ENCODE data around the gene CR1.
"Not testable (repeated sequence)": the region's sequence is repeated elsewhere in the genome, so short reads cannot be mapped to it uniquely, and the experiment has no call there.

CR1 gene

DNA sequence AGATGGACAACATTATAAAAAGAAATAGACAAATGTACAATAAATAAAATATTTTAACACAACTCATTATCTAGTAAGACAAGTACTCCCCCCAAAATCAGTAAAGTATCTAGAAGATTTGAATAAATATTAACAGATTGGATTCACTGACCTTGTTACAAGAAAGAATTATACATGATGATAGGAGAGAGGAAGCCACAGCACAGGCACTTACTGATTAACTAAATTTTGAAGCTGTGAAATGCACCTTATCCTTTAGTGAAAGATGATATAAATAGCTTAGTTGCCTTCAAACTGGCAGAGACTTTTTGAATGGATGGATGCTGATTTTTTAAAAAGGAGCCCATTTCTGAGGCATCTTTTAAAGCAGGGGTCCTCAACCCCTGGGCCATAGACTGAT lies 8.5 kb downstream of the CR1 start:
- no peak for DNase-seq

DNA sequence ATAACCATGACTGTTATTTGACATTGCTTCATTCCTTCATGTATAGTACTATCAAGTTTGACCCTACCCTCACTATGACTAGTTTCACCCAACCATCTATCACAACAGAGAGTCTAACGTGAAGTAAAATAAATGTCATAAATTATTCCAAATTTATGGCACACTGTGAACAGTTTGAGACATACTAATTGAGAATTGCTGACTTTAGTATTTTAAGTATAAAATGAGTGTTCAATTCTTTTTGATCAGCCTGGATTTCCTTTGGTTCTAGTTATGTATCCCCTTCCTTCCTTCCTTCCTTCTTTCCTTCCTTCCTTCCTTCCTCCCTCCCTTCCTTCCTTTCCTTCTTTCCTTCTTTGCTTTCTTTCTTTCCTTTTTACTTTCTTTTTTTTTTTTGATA lies 14.5 kb downstream of the CR1 start:
- no peak for DNase-seq

DNA sequence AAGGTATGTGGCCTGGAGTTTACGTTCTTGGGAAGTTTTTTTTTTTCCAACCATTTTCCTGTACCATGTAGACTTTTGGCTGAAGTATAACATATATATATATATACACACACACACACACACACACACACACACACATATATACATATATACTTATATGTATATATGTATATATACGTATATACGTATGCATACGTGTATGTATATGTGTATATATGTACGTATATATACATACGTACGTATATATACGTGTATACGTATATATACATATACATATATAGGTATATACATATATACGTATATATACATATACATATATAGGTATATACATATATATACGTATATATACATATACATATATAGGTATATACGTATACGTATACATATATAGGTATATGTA lies 18.9 kb downstream of the CR1 start:
- DNase-seq: no peak

DNA sequence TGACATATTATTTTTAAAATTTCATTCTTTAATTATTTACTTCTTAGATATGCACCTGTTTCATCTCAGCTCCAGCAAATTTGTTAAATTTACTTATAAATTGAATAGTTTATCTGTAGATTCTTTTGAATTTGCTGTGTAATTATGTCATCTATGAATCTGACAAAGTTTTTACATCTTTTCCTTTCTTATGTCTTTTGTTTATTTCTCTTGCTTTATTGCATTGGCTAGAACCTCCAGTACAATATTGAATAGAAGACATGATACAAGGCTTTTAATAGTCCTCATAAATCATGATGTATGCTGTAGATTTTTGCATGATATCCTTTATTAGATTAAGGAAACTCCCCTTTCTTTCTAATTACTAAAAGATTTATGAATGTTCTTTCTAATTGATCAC lies 20.8 kb downstream of the CR1 start:
- DNase-seq: no peak

DNA sequence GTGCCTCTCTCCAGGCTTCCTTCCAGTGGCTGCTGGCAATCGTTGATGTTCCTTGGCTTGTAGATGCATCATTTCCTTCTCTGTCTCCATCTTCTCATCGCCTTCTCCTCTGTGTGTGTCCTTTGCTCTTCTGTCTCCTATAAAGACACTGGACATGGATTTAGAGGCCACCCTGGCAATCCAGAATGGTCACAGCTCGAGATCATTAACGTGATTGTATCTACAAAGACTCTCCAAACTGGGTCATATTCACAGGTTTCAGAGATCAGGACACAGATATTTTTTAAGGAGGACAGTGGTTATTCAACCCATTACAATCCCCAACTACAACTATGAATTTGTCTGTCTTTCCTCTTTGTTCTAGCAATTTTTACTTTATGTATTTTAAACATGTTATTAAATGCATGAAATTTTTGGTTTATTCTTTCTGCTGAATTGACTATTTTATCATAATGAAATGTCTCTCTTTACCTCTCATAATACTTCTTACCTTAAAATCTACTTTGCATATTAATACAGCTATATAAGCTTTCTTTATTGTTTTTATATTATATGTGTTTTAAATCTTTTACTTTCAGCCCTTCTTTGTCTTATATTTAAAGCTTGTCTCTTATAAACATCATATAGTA lies 22.8 kb downstream of the CR1 start:
- no peak for DNase-seq

DNA sequence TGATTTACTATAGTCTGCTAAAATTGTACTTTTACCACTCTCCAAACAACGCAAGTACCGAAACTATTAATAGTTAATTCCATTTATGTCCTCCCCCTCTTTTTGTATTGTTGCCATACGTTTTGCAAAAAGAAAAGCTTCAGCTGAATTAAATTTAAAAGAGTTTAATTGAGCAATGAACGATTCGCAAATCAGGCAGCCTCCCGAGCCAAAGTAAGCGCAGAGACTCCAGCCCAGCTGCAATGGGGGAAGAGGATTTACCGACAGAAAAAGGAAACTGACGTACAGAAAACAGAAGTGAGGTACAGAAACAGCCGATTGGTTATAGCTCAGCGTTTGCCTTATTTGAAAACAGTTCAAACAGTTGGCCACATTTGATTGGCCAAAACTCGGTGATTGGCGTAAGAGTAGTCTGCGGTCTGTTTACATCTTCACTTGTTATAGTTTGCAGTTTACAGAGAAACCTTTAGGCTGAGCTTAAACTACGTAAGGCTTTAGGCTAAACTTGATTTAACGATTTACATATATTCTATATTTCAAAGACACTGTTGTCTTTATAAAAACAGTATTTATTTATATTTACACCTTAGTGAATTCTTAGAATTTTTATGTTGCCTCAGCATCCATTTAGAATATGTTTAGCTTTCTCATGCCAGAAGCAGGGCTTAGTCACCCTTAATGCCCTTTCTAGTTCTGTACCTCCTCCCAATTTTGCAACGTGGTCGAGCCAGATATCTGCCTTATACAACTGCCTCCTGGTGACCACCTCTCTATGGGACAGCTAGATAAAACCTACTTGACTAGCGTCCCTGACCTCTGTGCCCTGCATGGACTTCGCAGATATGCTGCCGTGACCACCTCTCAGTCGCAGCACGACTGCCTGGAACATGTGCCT lies 23.8 kb downstream of the CR1 start:
- DNase-seq: no peak

DNA sequence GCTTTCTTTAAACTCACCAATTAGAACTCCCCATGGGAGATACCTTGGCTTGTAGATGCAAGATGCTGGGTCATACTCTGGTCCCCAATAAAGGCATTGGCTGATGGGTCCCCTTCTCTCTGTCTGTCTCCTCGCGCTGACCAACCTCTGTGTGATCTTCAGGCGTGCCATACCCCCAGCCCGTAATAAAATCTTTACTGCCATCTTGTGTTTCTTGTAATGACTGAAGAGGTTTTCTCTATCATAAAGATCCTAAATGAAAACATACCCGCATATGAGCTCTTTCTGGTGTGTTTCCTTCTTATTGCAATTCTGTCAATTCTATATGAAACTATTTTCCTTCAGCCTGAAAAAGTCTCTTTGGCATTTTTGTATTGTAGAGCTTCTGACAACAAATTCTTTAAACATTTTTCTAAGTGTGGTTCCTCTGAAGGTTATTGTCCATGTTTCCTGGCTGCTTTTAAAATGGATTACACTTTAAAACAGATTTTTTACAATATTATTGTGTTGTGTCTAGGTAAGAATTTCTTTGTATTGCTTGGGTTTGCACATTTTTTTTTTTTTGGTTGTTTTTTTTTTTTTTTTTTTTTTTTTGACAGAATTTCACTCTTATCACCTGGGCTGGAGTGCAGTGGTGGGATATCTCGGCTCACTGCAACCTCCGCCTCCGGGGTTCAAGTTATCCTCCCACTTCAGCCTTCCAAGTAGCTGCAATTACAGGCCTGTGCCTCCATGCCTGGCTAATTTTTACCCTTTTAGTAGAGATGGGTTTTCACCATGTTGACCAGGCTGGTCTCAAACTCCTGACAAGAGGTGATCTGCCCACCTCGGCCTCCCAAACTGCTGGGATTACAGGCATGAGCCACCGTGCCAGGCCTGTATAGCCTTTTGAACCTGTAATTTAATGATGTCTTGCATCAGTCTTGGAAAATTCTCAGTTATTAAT lies 24.7 kb downstream of the CR1 start:
- DNase-seq: not testable (repeated sequence)

DNA sequence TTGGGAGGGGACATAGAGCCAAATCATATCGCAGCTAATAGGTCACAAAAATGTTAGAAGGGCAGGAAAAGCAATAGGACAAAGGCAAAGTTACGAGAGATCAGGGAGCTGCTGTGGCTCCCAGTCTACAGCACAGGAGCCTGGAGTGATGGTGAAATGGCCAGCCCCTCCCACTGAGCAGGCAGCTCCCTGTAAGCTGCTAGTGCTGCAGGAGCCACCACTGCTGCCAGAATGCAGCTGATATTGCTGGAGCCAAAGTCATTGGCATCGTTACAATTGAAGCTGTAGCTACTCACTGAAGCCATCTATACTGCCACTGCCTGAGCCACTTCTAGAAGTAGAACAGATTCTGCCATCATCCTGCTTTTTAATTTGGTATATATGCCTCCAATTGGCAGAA lies 29.3 kb downstream of the CR1 start:
- not testable (repeated sequence) for DNase-seq

DNA sequence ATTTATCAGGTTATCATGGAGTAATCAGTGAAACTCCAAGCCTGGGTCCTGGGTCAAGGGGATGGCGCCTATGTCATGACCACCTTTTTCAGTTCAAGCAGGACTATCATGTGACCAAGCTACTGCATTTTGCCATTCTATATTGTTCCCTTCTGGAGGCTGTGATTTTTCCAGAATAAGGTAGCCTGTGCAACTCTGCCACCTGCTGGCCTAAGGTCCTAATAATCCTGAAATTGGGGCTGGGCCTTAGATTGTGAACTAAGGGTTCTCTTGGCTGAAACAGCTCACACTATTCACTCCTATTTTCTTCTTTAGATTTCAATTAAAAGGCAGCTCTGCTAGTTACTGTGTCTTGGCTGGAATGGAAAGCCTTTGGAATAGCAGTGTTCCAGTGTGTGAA lies 32.4 kb downstream of the CR1 start:
- not testable (repeated sequence) for DNase-seq

DNA sequence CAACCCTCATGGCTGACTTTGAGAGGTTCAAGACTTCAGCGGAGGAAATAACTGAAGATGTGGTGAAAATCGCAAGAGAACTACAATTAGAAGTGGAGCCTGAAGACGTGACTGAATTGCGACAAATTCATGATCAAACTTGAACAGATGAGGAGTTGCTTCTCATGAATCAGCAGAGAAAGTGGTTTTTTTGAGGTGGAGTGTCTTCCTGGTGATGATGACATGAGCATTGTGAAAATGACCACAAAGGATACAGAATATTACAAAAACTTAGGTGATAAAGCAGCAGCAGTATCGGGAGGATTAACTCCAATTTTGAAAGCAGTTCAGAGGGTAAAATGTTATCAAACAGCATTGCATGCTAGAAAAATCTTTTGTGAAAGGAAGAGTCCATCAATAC lies 40.3 kb downstream of the CR1 start:
- not testable (repeated sequence) for DNase-seq

DNA sequence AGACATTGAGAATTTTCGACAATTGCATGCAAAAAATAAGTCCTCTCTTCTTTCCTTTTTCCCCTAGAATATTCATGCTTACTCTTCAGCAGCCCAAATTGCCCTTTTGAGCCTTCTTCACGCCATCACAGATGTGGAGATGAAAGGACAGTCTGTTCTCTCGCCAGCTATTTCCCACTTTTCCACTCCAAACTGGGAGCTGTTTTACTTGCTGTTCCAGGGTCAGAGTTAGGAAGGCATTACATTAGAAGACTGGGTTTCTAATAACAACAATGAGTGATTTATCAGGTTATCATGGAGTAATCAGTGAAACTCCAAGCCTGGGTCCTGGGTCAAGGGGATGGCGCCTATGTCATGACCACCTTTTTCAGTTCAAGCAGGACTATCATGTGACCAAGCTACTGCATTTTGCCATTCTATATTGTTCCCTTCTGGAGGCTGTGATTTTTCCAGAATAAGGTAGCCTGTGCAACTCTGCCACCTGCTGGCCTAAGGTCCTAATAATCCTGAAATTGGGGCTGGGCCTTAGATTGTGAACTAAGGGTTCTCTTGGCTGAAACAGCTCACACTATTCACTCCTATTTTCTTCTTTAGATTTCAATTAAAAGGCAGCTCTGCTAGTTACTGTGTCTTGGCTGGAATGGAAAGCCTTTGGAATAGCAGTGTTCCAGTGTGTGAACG lies 50.9 kb downstream of the CR1 start:
- DNase-seq: not testable (repeated sequence)

DNA sequence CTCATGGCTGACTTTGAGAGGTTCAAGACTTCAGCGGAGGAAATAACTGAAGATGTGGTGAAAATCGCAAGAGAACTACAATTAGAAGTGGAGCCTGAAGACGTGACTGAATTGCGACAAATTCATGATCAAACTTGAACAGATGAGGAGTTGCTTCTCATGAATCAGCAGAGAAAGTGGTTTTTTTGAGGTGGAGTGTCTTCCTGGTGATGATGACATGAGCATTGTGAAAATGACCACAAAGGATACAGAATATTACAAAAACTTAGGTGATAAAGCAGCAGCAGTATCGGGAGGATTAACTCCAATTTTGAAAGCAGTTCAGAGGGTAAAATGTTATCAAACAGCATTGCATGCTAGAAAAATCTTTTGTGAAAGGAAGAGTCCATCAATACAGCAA lies 58.9 kb downstream of the CR1 start:
- not testable (repeated sequence) for DNase-seq

DNA sequence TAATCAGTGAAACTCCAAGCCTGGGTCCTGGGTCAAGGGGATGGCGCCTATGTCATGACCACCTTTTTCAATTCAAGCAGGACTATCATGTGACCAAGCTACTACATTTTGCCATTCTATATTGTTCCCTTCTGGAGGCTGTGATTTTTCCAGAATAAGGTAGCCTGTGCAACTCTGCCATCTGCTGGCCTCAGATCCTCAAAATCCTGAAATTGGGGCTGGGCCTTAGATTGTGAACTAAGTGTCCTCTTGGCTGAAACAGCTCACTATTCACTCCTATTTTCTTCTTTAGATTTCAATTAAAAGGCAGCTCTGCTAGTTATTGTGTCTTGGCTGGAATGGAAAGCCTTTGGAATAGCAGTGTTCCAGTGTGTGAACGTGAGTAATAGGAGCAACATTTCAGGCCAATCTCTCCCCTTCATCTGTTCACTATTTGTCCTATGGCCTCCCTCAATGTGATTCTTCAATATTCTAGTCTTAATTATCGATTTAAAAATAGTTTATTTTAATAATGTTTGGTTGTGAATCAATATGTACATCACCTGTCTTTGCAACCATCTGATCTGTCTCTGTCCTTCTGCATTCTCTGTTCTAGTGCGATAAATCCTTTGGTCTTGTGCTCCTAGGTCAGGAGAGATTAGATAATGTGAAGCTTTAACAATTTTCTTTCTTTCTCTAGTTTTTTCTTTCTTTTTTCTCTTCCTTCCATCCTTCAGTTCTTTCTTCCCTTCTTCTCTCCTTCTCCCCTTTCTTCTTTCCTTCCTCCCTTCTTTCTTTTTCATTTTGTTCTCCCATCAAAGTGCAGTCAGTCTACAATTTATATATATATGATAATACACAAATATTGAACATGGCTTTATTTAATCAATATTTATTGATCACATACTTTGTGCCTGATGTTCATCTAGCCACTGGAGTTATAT lies 69.8 kb downstream of the CR1 start:
- no peak for DNase-seq

DNA sequence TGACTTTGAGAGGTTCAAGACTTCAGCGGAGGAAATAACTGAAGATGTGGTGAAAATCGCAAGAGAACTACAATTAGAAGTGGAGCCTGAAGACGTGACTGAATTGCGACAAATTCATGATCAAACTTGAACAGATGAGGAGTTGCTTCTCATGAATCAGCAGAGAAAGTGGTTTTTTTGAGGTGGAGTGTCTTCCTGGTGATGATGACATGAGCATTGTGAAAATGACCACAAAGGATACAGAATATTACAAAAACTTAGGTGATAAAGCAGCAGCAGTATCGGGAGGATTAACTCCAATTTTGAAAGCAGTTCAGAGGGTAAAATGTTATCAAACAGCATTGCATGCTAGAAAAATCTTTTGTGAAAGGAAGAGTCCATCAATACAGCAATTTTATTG lies 76.0 kb downstream of the CR1 start:
- not testable (repeated sequence) for DNase-seq

DNA sequence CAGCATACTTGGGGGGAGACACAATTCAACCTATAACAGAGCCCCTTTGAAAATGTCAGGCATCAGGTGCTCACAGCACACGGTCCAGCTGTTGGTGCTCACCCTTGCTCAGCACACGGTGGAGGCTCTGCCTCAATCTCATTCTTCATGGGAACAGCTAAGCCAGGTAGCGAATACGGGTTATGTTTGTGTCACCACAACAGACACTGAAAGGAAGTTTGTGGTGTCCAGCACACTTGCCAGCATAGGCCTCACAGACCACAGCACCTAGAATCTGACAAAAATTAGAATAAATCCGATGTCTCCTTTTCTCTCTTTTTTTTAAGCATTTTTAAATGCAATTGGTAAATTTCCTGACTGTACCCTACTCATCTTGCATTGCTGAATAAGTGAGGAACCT lies 77.1 kb downstream of the CR1 start:
- DNase-seq: not testable (repeated sequence)

DNA sequence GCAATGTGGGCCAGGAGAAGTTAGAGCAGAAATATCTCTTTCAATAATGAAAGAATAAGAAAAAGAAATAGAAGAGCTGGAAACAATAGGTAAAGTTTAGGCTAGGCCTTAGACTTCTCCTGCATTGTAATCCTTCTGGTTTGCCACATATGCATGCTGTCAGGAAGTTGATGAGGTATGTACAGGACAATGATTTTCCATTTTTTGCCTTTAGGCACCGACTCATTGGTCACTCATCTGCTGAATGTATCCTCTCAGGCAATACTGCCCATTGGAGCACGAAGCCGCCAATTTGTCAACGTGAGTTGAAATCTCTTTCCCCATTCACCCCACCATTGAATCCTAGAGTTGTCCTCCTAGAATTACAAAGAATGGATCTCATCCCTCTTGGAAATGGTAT lies 79.4 kb downstream of the CR1 start:
- DNase-seq: not testable (repeated sequence)

DNA sequence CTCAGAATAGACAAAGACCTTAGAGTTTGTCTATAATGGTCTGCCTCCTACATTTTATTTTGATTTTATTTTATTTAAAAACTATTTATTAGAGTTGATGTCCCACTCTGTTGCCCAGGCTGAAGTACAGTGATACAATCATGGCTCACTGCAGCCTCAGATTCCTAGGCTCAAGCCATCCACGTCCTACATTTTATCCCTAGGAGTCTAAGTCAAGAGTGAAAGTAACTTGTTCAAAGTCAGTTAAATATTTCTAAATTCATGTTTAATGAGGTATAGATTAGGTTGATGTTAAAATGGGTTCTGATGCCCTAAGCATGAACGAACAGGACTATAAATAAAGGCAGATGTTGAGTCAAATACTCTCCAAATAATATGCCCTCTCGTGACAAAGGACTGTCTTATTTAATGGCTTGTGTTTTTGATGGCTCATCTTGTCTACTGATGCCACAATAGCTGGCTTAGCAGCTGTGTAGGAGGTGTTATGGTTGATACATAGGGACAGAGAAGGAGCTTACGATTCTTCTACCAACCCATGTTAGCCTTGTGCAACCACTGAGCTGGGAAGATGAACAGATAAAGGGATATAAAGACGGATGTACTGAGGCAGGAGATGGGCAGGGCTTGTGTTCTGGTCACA lies 83.0 kb downstream of the CR1 start:
- no peak for DNase-seq

DNA sequence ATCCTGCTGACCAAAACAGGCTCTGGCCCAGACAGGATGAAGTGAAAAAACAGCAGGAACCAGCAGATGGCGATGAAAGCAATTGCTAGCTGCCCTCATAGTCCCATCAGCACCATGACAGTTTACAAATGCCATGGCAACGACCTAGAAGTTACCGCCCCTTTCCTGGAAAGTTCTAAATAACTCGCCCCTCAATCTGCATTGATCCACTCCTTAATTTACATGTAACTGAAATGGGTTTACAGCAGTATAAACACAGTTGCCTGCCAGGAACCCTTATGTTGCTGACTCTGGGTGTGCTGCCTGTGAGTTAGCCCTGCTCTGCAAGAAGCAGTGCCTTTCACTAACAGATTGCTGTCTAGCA lies 83.5 kb downstream of the CR1 start:
- DNase-seq: no peak

DNA sequence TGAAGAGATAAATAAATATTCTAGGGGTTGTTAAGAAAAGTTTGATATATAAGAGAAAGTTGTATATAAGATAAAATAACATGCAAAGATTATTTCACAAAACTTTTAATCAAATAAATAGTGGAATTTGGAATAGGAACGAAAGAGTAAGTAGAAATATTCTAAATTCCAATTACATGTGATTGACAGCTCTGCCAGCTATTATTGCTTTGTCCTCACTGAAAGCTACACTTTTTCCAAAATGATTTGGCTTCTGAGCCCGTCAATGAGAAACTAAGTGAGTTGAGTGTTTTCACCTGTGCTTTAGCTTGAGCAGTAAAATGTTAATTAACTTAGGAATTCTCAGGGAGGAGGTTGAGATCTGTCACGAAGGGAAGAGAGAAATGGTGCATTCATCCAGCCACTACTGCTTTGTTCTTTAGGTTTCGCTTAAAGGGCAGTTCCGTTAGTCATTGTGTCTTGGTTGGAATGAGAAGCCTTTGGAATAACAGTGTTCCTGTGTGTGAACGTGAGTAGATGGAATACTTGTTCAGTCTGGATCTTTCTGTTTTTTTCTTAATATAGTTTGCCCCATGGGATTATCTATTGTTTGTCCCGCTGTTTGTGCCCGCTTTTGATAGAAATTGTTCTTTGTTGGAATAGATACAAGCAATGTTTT lies 85.7 kb downstream of the CR1 start:
- no peak for DNase-seq

DNA sequence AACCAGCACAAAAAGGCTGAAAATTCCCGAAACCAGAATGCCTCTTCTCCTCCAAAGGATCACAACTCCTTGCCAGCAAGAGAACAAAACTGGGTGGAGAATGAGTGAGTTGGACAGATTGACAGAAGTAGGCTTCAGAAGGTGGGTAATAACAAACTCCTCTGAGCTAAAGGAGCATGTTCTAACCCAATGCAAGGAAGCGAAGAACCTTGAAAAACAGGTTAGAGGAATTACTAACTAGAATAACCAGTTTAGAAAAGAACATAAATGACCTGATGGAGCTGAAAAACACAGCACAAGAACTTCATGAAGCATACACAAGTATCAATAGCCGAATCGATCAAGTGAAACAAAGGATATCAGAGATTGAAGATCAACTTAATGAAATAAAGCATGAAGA lies 93.5 kb downstream of the CR1 start:
- not testable (repeated sequence) for DNase-seq

DNA sequence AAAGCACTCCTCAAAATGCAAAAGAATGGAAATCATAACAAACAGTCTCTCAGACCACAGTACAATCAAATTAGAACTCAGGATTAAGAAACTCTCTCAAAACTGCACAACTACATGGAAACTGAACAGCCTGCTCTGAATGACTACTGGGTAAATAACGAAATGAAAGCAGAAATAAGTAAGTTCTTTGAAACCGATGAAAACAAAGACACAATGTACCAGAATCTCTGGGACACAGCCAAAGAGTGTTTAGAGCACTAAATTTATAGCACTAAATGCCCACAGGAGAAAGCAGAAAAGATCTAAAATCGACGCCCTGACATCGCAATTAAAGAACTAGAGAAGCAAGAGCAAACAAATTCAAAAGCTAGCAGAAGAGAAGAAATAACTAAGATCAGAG lies 95.2 kb downstream of the CR1 start:
- DNase-seq: not testable (repeated sequence)
